Measurements from ENCODE around the gene PSMC2.

DNA sequence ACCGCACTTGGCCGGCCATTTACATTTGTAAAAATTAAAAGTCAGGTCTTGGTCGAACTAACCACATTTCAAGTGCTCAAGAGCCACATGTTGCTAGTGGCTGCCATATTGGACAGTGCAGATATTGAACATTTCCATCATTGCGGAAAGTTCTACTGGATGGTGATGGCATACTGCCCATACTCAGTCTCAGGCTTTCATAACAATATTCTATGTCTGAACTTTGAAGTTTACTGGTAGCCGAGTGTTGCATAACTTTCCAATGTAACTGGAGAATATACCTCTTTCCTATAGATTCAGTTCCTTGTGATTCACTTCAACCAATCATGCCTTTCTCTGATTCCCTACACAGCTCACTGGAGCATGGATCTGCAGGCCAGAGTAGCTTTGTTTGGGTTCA is 43.7 kb downstream of the PSMC2 start:
- TF ChIP-seq POLR2AphosphoS5 (IDR thresholded peaks at IDR 0.05; ENCODE audit: low read depth, low read length) = no peak
- TF ChIP-seq POLR2A (IDR thresholded peaks at IDR 0.05; ENCODE audit: low read depth, low read length) = no peak
- TF ChIP-seq TAF1 (IDR thresholded peaks at IDR 0.05; ENCODE audit: low read depth, low read length) = no peak
- no peak for TF ChIP-seq POU2F2 (IDR thresholded peaks at IDR 0.05; ENCODE audit: low read depth, low read length)
- TF ChIP-seq SPI1 (IDR thresholded peaks at IDR 0.05; ENCODE audit: low read depth, low read length) = no peak
- TF ChIP-seq PAX5 (IDR thresholded peaks at IDR 0.05; ENCODE audit: insufficient read depth, low read length, severe bottlenecking) = no peak

Data from GM12891 (cell line).